ENCODE results near the gene NR2C2.
"Not testable (repeated sequence)": the region's sequence is repeated elsewhere in the genome, so short reads cannot be mapped to it uniquely, and the experiment has no call there.

The NR2C2 gene

DNA sequence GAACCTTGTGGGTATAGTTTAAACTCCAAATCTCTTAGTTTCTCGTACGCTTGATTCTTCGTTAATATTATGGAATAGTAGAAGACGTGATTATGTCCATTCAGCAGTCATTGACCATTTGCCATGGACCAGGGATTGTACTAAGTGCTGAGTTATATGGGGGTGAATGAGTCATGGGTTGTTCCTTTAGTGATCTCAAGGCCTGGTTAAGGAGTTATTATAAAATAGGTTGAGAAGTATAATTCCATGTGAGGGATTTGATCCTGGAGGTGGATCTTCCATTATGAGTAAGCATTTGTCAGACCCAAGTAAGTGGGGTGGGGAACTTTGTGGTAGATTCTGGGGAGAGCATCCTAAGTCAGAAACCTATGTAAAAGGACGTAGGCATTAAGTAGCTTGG is 15.4 kb downstream of the NR2C2 start:
- no peak for DNase-seq

DNA sequence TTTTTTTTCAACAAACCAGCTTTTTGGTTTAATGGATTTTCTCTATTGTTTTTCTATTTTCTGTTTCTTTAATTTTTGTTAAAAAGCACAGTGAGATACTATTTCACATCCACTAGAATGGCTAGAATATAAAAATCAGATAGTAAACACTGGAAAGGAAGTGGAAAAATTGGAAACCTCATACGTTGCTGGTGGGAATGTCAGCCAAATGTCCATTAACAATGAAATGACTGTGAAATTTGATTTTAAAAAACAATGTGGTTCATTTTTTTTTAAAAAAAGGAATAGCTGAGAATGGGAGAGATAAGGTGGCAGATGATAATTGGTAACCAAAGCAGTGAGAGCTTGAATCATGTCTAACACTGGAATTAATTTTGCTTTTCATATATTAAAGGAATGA is 19.9 kb downstream of the NR2C2 start:
- DNase-seq = no peak

DNA sequence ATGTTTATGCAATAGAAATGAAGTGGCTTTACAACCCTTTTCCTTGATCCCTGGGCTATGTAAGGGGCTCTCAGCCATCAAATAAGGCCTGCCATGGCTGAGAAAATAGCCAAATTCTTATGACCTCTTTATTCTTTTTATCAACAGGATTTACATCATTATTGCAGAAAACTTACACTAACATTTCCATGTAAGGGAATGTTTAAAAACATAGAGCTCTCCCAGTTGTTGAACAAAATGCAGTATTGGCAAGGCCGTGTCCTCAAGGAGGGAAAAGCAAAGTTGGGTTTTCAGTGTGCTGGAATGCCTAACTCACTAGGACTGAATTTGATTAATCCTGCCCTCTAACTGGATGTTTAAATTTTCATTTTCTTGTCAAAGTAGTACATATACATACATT is 22.3 kb downstream of the NR2C2 start:
- no peak for DNase-seq

DNA sequence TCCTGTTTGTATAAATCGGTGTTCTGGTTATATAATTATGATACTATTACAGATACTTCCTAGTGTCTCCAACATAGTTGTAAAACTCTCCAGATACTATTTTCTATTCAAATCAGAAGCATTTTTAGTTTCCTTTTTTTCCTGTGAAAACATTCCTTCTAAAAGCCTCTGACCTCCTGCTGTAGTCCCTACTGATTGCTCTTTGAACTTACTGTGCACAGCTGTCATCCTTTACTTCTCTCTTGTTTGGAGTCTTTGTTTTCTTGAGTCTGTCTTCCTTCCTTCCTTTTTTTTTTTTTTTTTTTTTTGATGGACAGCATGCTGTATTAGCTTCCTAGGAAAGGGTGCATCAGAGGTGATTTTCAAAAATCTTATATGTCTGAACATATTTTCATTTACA is 28.9 kb downstream of the NR2C2 start:
- DNase-seq = no peak

DNA sequence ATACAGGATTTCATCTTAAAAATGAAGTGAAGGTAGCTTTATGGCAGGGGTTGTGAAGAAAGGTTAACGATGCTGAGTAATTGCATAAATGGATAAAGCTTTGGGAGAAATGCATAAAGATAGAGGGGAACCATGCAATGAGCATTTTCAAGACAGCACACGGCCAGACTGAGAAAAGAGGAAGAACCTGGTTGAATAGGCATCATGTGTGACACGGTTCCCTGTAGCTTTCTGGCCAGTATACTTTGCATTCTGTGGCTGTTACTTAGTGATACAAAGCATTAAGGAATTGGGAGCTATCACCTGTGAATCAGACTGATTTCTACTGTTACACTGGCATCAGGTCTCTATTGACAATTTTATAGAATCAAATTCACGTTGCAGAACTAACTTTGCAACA is 33.3 kb downstream of the NR2C2 start:
- DNase-seq = no peak

DNA sequence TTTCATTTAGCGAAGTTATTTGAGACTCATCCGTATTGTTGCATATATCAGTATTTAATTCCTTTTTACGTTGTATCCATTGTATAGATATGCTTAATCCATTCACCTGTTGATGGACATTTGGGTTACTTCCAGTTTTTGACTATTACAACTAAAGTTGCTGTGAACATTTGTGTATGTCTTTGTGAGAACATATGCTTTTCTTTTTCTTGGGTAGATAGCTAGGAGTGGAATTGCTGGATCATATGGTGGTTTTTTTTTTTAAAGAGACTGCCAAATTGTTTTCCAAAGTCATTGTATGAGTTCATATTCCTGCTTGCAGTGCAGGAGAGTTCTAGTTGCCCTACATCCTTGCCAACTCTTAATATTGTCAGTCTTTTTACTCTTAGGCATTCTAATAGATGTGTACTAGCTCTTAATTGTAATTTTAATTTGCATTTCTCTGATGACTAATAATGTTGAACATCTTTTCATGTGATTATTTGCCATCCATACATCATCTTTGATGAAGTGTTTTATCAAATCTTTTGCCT is 37.3 kb downstream of the NR2C2 start:
- no peak for DNase-seq

DNA sequence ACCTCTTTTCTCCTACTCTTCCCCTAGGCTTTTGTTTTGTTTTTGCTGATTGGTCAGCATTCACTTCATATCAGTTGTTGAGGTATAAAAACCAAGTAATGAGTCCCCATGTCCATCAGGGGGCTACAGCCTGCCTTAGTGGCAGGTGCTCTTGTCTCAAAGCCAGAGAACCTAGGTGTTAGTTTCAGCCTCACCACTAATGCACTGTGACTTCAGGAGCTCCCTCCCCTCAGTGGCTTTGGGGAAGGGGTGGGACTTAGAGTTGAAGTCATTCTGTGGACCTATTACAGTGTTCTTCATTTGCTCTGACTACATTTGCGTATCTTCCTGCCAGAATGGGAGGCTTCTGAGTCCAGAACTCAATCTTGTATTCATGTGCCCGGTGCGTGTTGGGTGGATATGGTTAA is 41.6 kb downstream of the NR2C2 start:
- no peak for DNase-seq

DNA sequence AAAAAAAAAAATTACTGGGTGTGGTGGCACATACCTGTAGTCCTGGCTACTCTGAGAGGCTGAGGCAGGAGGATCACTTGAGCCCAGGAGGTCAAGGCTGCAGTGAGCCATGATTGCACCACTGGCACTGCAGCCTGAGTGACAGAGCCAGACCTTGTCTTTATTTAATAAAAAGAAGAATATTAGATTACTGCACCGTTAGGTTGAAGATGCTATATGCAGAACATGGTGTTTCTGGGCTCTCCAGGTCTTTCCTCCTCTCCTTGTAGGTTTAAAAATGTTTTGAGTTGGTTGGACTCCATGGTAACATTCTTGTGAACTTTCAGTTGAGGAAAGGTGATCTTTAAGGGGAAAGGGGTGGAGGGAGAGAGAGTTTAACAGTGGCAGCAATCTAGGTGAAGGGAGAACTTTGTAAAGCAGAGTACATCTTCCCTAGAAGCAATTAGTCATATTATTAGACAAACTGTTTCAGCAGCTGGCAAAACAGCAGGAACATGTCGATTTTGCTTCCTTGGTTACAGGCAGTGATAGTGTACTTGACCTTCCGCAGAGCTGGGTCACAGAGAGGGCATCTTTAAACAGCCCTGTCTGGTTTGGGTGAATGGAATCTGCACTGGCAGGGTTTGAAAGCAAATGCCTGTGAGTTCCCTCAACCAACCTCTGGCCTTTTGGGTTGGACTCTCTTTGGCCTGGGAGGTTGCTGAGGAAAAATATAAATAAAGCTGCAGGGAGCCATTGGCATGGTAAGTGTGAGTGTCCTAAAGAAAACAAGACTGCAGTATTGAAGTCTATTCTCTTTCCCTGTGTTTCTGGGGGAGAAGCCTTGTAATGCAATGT is 42.8 kb downstream of the NR2C2 start:
- DNase-seq = no peak

DNA sequence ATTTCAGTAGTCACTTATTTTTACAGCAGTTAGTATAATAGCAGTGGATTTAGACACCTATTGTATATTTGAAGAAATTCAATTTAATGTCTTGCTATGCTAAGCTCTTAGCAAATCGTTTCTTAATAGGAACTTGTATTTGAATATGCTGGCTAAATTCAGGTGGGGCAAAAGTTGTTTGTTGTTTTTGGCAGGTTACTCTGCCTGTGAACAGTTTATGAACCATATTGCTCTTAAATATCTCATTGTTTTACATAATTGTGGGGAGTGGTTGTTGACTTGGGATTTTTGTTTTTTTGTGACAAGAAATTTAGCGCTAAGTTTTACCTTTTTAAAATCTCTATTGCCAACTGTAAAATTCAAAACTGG is 43.4 kb downstream of the NR2C2 start:
- no peak for DNase-seq

DNA sequence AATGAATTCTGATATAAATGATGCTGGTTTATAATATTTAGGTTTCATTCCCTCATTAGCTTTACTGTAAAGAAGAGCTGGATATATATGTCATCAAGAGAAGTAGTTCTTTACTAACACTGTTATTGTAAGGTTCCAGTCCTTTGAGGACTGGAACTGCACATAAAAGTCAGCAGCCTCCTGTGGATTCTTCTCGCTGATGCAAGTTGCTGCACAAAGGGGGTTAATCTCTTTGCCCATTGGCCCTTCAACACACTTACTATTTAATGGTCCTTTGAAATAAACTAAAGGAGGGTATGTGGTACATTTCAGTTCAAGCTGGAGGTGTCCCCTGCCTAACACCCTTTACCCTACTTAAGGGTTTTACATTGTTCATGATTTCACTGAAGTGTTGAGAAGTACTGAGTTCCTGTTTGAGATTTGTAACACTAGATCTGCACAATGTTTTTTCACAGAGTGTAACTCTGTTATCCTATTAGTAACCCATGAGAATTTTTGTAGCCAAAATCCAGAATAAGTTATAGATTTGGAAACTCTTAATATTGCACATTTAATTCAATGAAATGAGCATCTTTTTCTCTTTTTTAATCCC is 43.9 kb downstream of the NR2C2 start:
- no peak for DNase-seq

DNA sequence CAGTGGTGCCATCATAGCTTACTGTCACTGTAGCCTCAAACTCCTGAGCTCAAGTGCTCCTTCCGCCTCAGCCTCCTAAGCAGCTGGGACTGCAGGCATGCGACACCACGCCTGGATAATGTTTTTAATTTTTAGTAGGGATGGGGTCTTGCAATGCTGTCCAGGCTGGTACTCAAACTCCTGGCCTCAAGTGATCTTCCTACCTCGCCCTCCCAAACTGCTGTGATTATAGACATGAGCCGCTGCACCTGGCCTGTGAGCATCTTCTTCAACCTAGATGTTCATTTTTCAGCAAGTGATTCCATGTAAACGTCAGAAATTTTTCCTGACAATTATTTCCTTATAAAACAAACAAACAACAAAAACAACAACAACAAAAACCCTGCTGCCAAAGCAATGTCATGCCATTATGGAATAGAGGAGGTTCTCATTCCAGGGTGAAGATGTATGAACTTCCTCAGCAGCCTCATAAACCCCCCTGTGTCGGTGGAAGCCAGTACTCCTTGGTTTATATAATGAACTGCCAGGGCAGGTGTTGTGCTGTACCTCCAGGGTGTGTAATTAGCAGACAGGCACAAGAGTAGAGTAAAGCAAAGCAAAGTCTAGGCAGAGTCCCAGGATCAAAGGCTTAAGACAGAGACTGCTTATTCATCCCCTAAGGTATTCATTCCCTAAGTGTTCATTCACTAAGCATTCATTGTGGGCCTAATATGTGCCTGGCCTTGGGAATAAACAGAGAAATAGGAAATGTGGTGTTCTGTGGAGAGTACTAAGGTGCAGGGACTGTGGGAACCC is 44.6 kb downstream of the NR2C2 start:
- no peak for DNase-seq

DNA sequence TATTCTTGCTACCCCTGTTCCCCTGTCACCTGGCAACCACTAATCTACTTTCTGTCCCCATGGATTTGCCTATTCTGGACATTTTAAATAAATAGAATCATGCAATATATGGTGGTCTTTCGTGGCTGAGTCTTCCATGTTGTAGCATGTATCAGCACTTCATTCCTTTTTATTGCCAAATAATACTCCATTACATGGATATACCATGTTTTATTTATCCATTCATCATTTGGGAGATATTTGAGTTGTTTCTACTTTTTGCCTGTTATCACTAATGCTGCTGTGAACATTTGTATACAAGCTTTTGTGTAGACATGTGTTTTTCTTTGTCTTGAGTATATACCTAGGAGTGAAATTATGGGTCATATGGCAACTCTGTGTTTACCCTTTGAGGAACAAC is 50.6 kb downstream of the NR2C2 start:
- DNase-seq = no peak

DNA sequence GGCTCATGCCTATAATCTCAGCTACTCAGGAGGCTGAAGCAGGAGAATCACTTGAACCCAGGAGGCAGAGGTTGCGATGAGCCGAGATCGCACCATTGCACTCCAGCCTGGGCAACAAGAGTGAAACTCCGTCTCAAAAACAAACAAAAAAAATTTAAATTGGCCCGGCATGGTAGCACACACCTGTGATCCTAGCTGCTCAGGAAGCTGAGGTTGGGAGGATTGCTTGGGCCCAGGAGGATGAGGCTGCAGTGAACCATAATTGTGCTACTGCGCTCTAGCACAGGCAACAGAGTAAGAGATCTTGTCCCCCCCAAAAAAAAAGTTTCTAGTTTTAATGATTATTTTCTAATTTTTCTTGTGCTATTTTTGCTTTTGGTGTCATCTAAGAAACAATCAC is 51.8 kb downstream of the NR2C2 start:
- DNase-seq = not testable (repeated sequence)

DNA sequence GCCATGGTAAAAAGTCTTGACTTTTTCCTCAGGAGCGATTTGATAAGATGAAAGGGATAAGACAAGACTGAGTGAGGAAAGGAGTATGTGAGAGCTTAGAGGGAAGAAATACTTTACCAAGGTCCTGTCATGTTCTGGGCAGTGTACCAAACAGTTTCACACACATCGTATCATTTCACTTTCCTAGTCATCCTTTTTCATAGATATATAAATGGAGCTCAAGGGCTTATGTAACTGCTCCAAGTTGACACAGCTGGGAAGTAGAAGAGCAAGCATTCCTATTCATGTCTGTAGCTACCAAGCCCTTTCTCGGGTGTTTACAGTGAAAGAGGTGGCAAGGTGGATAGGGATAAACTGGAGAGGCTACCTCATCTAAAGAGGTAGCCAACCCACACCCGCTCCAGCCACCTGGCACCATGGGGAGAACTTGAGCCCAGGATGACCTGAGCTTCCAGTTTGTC is 60.3 kb downstream of the NR2C2 start:
- DNase-seq = no peak

DNA sequence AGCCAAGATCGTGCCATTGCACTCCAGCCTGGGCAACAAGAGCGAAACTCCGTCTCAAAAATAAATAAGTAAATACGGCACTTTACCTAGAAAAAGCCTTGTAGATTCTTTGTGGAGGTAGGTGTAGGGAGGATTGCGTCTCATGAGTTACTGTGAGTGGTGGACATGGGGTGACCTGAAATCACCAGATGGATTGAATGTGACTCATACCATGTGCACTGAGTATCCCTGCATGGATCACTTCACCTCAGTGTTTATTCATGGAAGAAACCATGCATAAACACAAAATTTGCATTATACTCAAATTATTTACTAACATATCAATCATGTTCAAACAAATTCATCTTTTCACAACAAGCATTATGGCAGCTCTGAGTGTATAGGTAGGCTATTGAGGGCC is 61.8 kb downstream of the NR2C2 start:
- no peak for DNase-seq

DNA sequence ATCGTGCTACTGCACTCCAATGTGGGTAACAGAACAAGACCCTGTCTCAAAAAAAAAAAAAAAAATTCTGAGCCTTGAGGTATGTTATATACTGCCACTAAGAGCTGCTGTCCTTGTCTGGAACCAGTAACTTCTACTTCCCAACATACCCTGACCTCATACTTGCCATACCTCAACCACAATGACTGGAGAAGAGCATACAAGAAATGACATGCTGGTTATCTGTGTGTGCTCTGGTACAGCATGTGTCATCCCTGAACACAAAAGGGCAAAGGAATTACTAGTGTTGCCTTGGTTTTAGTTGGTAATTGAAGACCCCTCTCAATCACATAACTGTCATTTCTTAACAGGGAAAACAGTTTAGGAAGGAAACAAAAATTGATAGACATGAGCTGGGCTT is 63.3 kb downstream of the NR2C2 start:
- no peak for DNase-seq

DNA sequence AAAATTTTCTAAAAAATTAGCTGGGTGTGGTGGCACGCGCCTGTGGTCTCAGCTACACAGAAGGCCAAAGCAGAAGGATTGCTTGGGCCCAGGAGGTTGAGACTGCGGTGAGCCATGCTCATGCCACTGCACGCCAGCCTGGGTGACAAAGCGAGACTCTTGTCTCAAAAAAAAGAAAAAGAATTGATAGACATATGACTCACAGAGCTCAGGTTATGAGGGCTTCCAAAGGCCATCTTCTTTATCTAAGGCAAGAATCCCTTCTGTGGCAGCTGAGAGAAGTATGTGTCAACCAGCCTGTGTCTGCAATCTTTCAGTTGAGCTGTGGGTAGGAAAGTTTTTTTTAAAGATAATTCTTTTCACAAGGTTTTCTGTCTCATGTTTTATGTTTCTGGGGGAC is 63.8 kb downstream of the NR2C2 start:
- DNase-seq = no peak

DNA sequence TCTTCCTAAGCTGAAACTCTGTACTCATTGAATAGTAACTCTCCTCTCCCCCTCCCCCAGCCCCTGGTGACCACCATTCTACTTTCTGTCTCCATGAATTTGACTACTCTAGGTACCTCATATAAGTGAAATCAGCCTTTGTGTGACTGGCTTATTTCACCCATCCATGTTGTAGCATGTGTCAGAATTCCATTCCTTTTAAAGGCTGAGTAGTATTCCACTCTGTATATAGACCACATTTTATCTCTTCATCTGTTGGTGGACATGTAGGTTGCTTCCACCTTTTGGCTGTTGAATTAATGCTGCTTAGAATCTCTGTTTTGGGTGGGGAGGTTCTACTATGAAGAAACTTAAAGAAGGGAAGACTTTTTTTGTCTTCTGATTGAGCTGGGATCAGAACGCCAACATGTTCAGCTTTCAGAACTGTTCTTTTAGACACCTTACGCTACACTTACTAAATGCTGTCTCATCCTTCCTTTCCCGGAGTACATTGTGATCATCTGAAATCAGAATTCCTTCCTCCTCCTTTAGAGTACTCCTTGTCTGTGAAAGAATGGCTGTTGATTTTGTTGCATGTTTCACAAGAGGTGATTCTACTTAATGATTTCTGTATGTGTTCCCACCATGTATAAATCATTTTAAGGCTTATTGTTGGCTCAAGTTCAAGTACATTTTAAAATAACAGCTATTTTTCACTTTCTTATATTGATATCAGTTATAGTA is 67.4 kb downstream of the NR2C2 start:
- DNase-seq = no peak

DNA sequence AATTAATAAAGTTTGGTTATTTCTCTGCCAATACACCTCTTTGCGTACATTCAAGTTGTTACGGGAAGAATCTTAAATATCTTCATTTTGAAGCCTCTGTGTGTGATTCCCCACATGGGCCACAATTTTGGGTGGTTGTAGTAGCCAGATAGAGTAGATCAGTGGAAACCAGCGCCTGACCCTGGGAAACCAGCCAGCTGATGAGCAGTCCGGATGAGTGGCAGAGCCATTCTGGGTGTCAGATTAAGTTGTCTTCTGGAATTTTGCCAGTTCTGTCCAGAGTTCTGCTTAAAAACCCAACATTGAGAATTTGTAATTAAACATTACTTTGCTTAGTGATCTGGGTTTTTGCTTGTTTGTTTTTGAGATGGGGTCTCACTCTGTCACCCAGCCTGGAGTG is 68.1 kb downstream of the NR2C2 start:
- DNase-seq = no peak

DNA sequence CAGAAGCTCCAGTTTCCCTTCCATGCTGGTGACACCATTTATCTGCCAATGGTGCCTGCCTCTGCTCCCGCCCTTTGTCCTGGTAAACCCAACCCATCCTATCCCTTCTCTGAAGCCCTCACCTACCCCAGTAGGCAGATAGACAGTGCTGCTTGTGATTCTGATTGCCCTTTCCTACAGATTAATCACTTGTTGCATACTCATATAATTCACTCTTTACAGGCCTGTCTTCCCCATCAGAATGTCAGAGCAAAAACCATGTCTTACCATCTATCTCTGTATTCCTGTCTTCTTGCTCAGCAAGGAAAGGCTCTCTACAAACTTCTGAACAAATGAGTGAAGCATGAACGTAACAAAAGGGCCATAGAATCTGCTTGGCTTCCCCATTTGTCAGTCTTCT is 69.8 kb downstream of the NR2C2 start:
- no peak for DNase-seq

DNA sequence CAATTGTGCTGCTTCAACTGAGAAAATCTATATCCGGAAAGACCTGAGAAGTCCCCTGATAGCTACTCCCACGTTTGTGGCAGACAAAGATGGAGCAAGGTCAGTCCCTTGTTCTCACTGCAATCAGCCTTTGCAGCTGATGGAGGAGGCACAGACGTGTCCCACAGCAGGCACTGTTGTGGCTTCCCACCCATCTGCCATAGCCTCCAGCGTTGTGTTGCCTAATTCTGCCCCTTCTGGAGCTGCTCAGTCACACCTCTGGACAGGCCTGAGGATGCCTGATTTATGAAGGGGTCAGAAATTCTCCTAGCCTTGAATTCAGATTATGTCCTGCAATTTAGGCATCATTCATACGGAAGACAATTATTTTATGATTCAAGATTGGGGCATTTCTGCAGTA is 75.9 kb downstream of the NR2C2 start:
- DNase-seq = no peak

DNA sequence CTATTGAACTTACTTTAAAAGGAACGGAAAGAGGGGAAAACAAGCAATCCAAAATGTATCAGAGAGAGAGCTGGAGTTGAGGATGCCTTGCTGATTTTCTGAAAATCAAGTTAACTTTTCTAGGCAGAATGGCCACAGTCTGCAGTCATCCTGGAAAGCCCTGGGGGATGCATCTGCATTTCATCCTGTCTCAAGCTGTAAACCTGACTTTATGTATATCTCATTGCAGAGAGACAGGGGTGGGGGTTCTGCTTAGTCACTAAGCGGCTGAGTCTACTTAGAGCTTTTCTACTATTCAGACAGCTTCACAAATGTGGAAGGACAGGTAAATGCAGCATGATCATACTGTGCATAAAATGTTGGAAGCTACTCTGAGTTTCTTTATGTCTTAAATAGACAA is 76.3 kb downstream of the NR2C2 start:
- no peak for DNase-seq

DNA sequence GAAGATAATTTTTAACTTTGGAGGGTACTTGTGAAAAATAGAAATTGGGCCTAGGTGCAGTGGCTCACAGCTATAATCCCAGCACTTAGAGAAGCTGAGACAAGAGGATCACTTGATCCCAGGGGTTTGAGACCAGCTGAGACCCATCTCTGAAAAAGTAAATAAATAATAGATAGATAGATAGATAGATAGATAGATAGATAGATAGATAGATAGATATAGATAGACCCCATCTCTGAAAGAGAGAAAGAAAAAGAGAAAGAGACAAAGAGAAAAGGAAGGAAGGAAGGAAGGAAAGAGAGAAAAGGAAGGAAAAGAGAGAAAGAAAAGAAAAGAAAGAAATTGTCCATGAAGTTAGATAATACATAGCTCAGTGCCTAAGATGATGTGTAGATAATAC is 82.2 kb downstream of the NR2C2 start:
- DNase-seq = no peak
